ENCODE results near the gene SAMSN1.

The SAMSN1 gene

GRCh38 chr21:14582934-14583628 is 37.0 kb upstream of the SAMSN1 start:
- CTCF ChIA-PET: no interaction called here

More at GRCh38 chr21:14582934-14583628, 37.0 kb upstream of the SAMSN1 start:
- POLR2A ChIA-PET: no interaction called here
- Histone ChIP-seq H3K36me3 (ENCODE audit: control insufficient read depth in 2 of 2, insufficient read depth in 1 of 2, low read length in 2 of 2) (no peaks in the 10 kb centered on the region), H3K4me3 (ENCODE audit: low read depth, low read length) (no peak overlapping the region), H3K4me1 (ENCODE audit: control insufficient read depth, insufficient read depth, low read length) (no peaks in the 10 kb centered on the region), H3K9me3 (ENCODE audit: control insufficient read depth, insufficient read depth, low read depth, low read length) (no peaks in the 10 kb centered on the region), H3K27ac (ENCODE audit: extremely low read depth, low read depth, low read length) (no peak overlapping the region)
- TF ChIP-seq ZNF658 (tag by site-specific recombination; IDR thresholded peaks at IDR 0.05) (no peak), ZNF280C (tag by site-specific recombination; IDR thresholded peaks at IDR 0.05) (no peak), ZNF148 (tag by site-specific recombination; IDR thresholded peaks at IDR 0.05; ENCODE audit: borderline replicate concordance) (no peak), ZNF302 (tag by site-specific recombination; IDR thresholded peaks at IDR 0.05; ENCODE audit: low read depth) (no peak), ZSCAN30 (tag by site-specific recombination; IDR thresholded peaks at IDR 0.05) (no peak), PRDM6 (tag by site-specific recombination; IDR thresholded peaks at IDR 0.05) (no peak), ZNF529 (tag by site-specific recombination; IDR thresholded peaks at IDR 0.05; ENCODE audit: insufficient replicate concordance) (no peak), ZBTB10 (tag by site-specific recombination; IDR thresholded peaks at IDR 0.05) (no peak), ZNF423 (tag by site-specific recombination; IDR thresholded peaks at IDR 0.05) (no peak), BCL11A (tag by site-specific recombination; IDR thresholded peaks at IDR 0.05; ENCODE audit: low read depth) (no peak), REST (tag by site-specific recombination; IDR thresholded peaks at IDR 0.05) (no peak), ZNF248 (tag by site-specific recombination; IDR thresholded peaks at IDR 0.05) (no peak), KLF8 (tag by site-specific recombination; IDR thresholded peaks at IDR 0.05) (no peak), ZNF776 (tag by site-specific recombination; IDR thresholded peaks at IDR 0.05; ENCODE audit: borderline replicate concordance) (no peak), ZSCAN4 (tag by site-specific recombination; IDR thresholded peaks at IDR 0.05) (no peak), ZNF335 (tag by site-specific recombination; conservative IDR thresholded peaks at IDR 0.05) (no peak), ZNF433 (tag by site-specific recombination; IDR thresholded peaks at IDR 0.05; ENCODE audit: low read depth) (no peak)
